Osteoblast (primary cell): ENCODE data around the gene SNX20. TPM values are rescaled to one million over a fixed set of nuclear protein-coding genes. Genes with fewer than 3 reads are reported as not detected.

Experiments
- DNase-seq: peaks from one replicate; pipeline ENCODE4 v3.0.0; 2011; ENCODE audit warnings: low spot score, mixed read lengths; ENCODE audit not compliant: insufficient read length; ENCODE audit errors: missing footprints
- H2AFZ ChIP-seq: 2 replicates; pipeline ENCODE4 v1.6.0; 2011; ENCODE audit warnings: mild to moderate bottlenecking, low read length
- H3K27ac ChIP-seq: 2 replicates; pipeline ENCODE4 v1.5.1; 2011; ENCODE audit warnings: mild to moderate bottlenecking, low read depth, low read length, moderate library complexity
- H3K27me3 ChIP-seq: 2 replicates; pipeline ENCODE4 v1.6.0; 2012; ENCODE audit warnings: mild to moderate bottlenecking, control low read depth, inconsistent platforms, low read length, moderate library complexity; ENCODE audit not compliant: insufficient read depth
- H3K36me3 ChIP-seq: 2 replicates; pipeline ENCODE4 v1.5.1; 2011; ENCODE audit warnings: mild to moderate bottlenecking, low read length, control low read depth, moderate library complexity; ENCODE audit not compliant: insufficient read depth
- H3K4me1 ChIP-seq: 2 replicates; pipeline ENCODE4 v1.5.1; 2011; ENCODE audit warnings: mild to moderate bottlenecking, low read length, control low read depth, moderate library complexity; ENCODE audit not compliant: insufficient read depth
- H3K4me2 ChIP-seq: 2 replicates; pipeline ENCODE4 v1.6.0; 2011; ENCODE audit warnings: mild to moderate bottlenecking, low read length; ENCODE audit not compliant: insufficient read depth
- H3K4me3 ChIP-seq: fragments of 200-600 bp; sonication (generic); 3 replicates; pipeline ENCODE4 v1.5.1; 2012; ENCODE audit warnings: mild to moderate bottlenecking, low read length, inconsistent platforms; ENCODE audit not compliant: insufficient read depth
- H3K79me2 ChIP-seq: 2 replicates; pipeline ENCODE4 v1.6.0; 2012; ENCODE audit warnings: mild to moderate bottlenecking, low read length, control low read depth, inconsistent platforms; ENCODE audit not compliant: insufficient read depth
- H3K9me3 ChIP-seq: 2 replicates; pipeline ENCODE4 v1.5.1; 2011; ENCODE audit warnings: low read depth, low read length, control low read depth
- H4K20me1 ChIP-seq: 2 replicates; pipeline ENCODE4 v1.6.0; 2012; ENCODE audit warnings: mild to moderate bottlenecking, low read length, control low read depth; ENCODE audit not compliant: insufficient read depth
- CTCF ChIP-seq: IDR thresholded peaks from 2 replicates; pipeline ENCODE4 v1.5.1; 2011; ENCODE audit warnings: mild to moderate bottlenecking, low read depth, low read length, moderate library complexity; ENCODE audit errors: extremely low read depth
- total RNA-seq: library from RNA; depleted of rRNA; stranded (reverse); fragments of >200 nt; gene quantifications from 2 replicates; pipeline ENCODE4 v1.2.3, GENCODE V29; 2012

Gene SNX20
- total RNA-seq, 1 donor: not detected

- Histone ChIP-seq H3K9me3 (no peaks in the 10 kb centered on the region), H2AFZ (no peak overlapping the region), H3K27me3 (peaks cover 3% of the 10 kb centered on the region), H3K4me1 (no peaks in the 10 kb centered on the region), H3K79me2 (no peaks in the 10 kb centered on the region), H3K36me3 (no peaks in the 10 kb centered on the region), H3K4me3 (no peak overlapping the region), H4K20me1 (no peaks in the 10 kb centered on the region), H3K4me2 (no peak overlapping the region), H3K27ac (no peak overlapping the region)
- no peak for DNase-seq
- no peak for TF ChIP-seq CTCF
Observed at GRCh38 chr16:50642349-50642748, 38.8 kb downstream of the SNX20 start.

GRCh38 chr16:50641818-50642187, 39.3 kb downstream of the SNX20 start:
- Histone ChIP-seq H3K4me1 (no peaks in the 10 kb centered on the region), H3K27me3 (peaks cover 3% of the 10 kb centered on the region), H3K4me2 (no peak overlapping the region), H2AFZ (no peak overlapping the region), H3K36me3 (no peaks in the 10 kb centered on the region), H3K27ac (no peak overlapping the region), H3K79me2 (no peaks in the 10 kb centered on the region), H3K9me3 (no peaks in the 10 kb centered on the region), H4K20me1 (no peaks in the 10 kb centered on the region), H3K4me3 (no peak overlapping the region)
- TF ChIP-seq CTCF: no peak
- no peak for DNase-seq

DNA sequence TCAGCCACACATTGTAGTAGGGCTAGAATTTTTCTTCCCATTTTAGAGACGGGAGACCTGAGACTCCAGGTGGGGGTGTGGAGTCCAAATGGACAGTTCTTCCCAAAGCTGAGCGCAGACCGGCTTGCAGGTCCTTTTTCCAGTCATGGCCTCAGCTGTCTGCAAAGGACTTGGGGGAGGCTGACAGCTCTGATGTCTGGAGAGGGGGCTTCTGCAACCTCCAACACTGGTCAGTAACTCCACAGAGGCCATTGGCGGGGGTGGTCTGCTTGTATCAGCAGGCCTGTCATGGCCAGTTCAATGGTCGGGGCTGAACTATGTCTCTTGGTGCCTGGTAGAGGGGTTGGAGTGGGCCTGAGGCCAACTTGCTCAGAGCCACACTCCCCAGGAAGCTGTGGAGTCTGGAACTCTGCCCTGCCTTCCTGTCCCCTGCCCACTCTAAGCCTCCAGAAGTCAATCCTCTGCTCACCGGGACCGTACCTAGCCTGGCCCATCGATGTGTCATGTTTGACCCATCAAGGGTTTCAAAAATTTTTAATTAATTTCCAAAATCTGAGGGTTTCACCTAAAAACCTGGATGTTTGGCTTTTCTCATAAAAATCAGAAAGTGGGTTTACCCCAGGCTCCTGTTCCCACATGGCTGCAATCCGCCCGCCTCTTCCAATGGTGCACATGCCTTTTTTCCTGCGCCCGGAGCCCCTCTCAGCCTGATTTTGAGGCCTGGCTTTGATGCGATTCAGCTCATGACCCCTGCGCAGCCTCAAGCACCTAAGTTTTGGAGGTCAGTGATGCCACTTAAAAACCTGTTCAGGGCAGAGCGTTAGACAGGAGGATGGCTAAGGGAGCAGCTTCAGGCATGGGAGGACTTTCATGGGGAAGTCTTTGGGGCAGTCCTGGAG, 39.9 kb downstream of the SNX20 start:
- Histone ChIP-seq H3K4me3 (no peak overlapping the region), H3K4me2 (no peak overlapping the region), H3K9me3 (no peaks in the 10 kb centered on the region), H3K4me1 (no peaks in the 10 kb centered on the region), H3K36me3 (no peaks in the 10 kb centered on the region), H3K27me3 (peaks cover 3% of the 10 kb centered on the region), H3K27ac (no peak overlapping the region), H4K20me1 (no peaks in the 10 kb centered on the region), H2AFZ (no peak overlapping the region), H3K79me2 (no peaks in the 10 kb centered on the region)
- no peak for DNase-seq
- no peak for TF ChIP-seq CTCF

- no peak for TF ChIP-seq CTCF
- Histone ChIP-seq H3K27me3 (peaks cover 3% of the 10 kb centered on the region), H3K27ac (no peak overlapping the region), H3K4me3 (no peak overlapping the region), H3K36me3 (no peaks in the 10 kb centered on the region), H3K4me2 (no peak overlapping the region), H3K9me3 (no peaks in the 10 kb centered on the region), H3K79me2 (no peaks in the 10 kb centered on the region), H2AFZ (no peak overlapping the region), H3K4me1 (no peaks in the 10 kb centered on the region), H4K20me1 (no peaks in the 10 kb centered on the region)
- DNase-seq: no peak
Observed at GRCh38 chr16:50640391-50640790, 40.7 kb downstream of the SNX20 start.
